GM18517 (cell line): ENCODE measurements around the gene ZKSCAN7.
"Not testable (repeated sequence)": the region's sequence is repeated elsewhere in the genome, so short reads cannot be mapped to it uniquely, and the experiment has no call there.

Experiments
- ATAC-seq: cut with Tn5 transposase; IDR thresholded peaks from one replicate; pipeline ENCODE4 v1.9.1; 2021; ENCODE audit warnings: mild to moderate bottlenecking, moderate library complexity; ENCODE audit not compliant: unreplicated experiment

Gene ZKSCAN7

GRCh38 chr3:44554626-44555592 lies at the start of gene ZKSCAN7:
Gene ZKSCAN7 (plus strand): TSS chr3:44555193. CDS start chr3:44557048, 1,855 bp downstream.
- ATAC-seq: no peak

DNA sequence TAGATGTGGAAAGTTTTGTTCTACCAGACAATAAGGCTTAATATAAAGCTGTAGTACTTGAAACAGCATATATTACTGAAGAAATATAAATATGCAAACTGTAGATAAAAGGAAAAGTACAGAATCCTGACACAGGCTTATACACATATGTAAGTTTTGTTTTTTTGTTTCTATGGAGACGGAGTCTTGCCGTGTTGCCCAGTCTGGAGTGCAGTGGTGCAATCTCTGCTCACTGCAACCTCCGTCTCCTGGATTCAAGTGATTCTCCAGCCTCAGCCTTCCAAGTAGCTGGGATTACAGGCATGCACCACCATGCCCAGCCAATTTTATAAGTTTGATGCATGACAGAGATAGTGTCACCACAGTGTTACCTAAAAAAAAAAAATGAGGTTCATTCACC lies 48.4 kb upstream of the ZKSCAN7 start:
- ATAC-seq: no peak

- no peak for ATAC-seq
Observed at GRCh38 chr3:44506961-44507360, 48.0 kb upstream of the ZKSCAN7 start.

DNA sequence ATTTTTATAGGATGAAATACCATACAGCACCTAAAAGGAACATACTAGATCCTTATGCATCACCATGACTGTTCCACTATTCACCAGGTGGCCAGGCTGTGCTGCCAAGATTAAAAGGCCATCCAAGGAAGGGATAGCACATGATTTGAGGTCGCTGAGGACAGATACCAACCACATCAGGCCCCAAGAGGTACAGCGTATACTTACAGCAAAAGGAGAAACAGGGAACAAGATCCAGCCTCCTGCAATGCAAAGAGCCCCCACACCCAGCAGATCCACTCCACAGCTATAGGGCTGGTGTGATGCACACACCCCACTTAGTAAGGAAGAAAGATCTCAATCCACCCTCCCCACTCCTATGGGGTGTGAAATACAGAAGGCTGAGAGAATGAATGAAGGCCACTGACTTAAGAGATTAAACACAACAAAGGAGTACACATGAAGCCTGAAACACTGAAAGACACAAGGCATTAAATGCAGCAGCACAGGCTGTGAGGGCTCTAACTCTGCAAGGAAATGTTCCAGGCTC lies 45.5 kb upstream of the ZKSCAN7 start:
- peak; percentile 28 for ATAC-seq

DNA sequence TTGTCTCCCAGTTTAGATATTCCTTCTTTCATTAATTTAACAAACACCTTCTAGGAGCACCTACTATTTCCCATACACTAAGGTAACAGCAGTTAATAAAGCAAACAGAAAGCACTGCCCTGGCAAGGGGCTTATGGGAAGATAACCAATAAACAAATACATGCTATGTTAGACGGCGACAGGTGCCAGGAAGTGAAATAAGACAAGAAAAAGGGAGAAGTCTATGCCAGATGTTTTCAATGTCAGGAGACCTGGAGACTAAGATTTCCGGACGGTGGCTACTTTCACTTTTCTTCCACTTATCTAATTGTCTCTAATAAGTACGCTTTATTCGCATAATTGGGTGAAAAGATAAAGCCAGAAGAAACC lies 45.0 kb upstream of the ZKSCAN7 start:
- ATAC-seq: peak; percentile 41

- no peak for ATAC-seq
Observed at GRCh38 chr3:44511238-44511566, 43.8 kb upstream of the ZKSCAN7 start.

GRCh38 chr3:44513513-44513912 lies 41.5 kb upstream of the ZKSCAN7 start:
- no peak for ATAC-seq

DNA sequence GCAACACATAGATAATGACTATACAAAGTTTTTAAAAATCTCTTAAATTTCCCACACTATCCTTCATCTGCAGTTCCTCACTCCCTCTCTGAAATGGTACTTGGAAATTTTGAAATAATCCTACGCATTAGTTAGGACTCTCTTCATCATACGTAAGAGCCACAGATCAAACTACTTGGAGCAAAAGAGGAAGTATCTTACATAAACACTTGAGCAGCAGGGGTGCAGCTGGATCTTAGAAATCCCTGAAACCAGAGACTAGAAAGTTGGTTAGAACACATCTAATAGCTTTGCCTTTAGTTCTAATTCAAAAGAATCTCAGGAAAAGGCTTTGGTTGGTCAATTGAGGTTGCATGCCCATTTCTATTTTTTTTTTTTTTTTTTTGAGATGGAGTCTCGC lies 38.8 kb upstream of the ZKSCAN7 start:
- no peak for ATAC-seq

- ATAC-seq: no peak
Observed at GRCh38 chr3:44518782-44519156, 36.2 kb upstream of the ZKSCAN7 start.

- ATAC-seq: no peak
Observed at GRCh38 chr3:44521721-44522120, 33.3 kb upstream of the ZKSCAN7 start.

- ATAC-seq: no peak
Observed at GRCh38 chr3:44522494-44522933, 32.5 kb upstream of the ZKSCAN7 start.

- no peak for ATAC-seq
Observed at GRCh38 chr3:44525060-44525459, 29.9 kb upstream of the ZKSCAN7 start.

- ATAC-seq: no peak
Observed at GRCh38 chr3:44529927-44530326, 25.1 kb upstream of the ZKSCAN7 start.

- ATAC-seq: no peak
Observed at GRCh38 chr3:44530911-44531310, 24.1 kb upstream of the ZKSCAN7 start.

GRCh38 chr3:44534659-44535058 lies 20.3 kb upstream of the ZKSCAN7 start:
- not testable (repeated sequence) for ATAC-seq

DNA sequence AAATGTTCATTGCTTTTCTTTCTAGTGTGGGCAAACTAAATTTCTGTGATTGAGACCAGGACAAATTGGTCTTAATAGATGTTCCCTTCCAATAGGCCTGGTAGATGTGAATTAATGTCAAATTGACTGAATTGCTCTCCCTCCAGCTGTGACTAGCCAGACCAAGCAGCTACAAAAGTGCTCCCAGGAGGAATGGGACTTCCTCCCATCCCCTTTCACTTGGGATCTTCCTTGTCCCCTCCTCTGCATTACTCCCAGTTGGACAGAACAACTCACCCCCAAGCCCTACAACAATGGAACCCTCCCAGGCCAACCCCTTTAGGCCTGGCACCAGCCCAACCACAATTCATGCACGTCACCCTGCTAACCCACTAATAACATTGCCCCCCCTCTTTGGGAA lies 19.6 kb upstream of the ZKSCAN7 start:
- no peak for ATAC-seq

DNA sequence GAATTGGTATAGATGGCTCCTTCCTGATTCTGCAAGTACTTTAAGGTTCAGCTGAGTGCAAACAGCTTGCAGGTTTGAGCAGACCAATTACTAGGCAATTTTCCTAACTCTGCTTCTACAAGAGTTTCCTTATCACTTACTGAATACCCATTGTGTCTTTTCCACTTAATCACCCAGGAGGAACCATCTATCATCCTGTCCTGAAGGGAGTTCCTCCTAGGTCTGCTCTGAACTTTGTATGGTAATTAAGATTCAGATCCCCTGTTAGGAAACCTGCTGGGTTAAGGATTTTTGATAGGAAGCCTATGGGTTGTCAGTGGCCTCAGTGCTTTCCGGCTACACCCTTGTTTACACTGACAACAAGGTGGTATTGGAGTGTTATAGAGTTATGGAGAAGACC lies 10.2 kb upstream of the ZKSCAN7 start:
- not testable (repeated sequence) for ATAC-seq

DNA sequence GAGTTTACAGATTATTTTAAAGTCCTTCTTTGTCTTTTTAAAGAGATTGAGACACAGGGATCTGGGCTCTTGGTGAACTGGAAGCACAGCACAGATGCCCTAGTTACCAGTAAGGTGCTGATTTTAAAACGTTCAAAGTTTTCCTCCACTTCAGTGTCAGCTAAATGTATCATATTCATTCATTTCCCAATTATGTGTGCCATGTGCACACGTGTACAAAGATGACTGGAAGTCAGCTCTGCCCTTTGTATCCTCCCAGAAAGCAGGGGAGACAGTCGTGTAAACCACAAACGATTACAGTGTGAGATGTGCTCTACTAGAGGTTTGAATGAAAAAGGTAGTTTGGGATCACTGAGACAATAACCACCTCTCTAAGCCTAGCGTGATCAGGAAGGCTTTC lies 730 bp downstream of the ZKSCAN7 start:
- no peak for ATAC-seq

GRCh38 chr3:44557074-44557473 lies 2.1 kb downstream of the ZKSCAN7 start:
- ATAC-seq: no peak

DNA sequence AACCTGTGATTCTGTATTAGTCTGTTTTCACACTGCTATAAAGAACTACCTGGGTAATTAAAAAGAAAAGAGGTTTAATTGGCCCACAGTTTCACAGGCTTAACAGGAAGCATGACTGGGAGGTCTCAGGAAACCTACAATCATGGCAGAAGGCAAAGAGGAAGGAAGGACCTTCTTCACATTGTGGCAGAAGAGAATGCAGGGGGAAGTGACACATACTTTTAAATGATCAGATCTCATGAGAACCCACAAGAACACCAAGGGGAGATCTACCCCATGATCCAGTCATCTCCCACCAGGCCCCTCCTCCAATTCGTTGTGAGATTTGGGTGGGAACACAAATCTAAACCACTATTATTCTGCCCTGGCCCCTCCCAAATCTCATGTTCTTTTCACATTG lies 6.1 kb downstream of the ZKSCAN7 start:
- no peak for ATAC-seq

DNA sequence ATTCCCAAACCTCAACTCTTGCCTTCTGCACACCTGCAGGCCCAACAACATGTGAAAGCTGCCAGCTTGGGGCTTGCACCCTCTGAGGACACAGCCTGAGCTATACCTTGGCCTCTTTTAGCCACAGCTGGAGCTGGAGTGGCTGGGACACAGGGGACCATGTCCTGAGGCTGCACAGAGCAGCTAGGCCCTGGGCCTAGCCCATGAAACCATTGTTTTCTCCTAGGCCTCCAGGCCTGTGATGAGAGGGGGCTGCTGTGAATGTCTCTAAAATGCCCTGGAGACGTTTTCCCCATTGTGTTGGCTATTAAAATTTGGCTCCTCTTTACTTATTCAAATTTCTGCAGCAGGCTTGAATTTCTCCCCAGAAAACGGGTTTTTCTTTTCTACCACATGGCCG lies 7.2 kb downstream of the ZKSCAN7 start:
- no peak for ATAC-seq

GRCh38 chr3:44568561-44568960 lies 13.6 kb downstream of the ZKSCAN7 start:
- ATAC-seq: no peak

DNA sequence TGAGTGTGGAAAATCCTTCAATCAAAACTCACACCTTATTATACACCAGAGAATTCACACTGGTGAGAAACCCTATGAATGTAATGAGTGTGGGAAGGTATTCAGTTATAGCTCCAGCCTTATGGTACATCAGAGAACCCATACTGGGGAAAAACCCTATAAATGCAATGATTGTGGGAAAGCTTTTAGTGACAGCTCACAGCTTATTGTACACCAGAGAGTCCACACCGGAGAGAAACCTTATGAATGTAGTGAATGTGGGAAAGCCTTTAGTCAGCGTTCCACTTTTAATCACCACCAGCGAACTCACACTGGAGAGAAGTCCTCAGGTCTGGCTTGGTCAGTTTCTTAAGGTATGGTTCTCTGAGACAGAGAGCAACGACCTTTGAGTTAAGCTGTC lies 16.0 kb downstream of the ZKSCAN7 start:
- no peak for ATAC-seq
